ENCODE measurements around the gene BTNL2. TPM values are rescaled to one million over a fixed set of nuclear protein-coding genes. Genes with fewer than 3 reads are reported as not detected.
"Not testable (repeated sequence)": the region's sequence is repeated elsewhere in the genome, so short reads cannot be mapped to it uniquely, and the experiment has no call there.

Gene BTNL2
- total RNA-seq, 8 experiments from 2014 or later, result 0.17 to 1.8 TPM; not detected in 6

DNA sequence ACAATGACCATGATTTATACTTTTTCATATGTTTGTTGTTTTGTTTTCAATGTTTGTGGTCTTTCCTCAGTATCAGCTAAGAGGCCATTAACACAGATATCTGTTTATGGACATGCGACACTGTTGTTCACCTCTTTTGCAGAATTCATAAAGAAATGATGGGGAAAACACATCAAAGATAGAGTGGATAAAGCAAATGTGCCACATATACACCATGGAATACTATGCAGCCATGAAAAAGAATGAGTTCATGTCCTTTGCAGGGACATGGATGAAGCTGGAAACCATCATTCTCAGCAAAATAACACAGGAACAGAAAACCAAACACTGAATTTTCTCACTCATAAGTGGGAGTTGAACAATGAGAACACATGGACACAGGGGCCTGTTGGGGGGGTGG, 27.0 kb upstream of the BTNL2 start:
- in situ Hi-C loops (cut with MboI; ENCODE audit: low pct_unique_long_range_greater_than_20kb in 2 of 9, low sequenced_read_pairs in 9 of 9, unreplicated experiment in 9 of 9), result loop anchor here in 4 of 9 experiments (25.0 kb wide), 3 partner anchors 253 to 353 kb away; no protein-coding TSS in a partner anchor
- ATAC-seq (replicated peaks in 6 of 8); H3K4me1 ChIP-seq (replicated peaks in 1 of 2); H3K4me3 ChIP-seq; H3K27ac ChIP-seq: not testable (repeated sequence)
- 0 to 100% (median 67%) methylated on average over 1 of the region's 1 CpG; no CpG with 5 or more reads in 1 of the 10 experiments for WGBS, 10 experiments

DNA sequence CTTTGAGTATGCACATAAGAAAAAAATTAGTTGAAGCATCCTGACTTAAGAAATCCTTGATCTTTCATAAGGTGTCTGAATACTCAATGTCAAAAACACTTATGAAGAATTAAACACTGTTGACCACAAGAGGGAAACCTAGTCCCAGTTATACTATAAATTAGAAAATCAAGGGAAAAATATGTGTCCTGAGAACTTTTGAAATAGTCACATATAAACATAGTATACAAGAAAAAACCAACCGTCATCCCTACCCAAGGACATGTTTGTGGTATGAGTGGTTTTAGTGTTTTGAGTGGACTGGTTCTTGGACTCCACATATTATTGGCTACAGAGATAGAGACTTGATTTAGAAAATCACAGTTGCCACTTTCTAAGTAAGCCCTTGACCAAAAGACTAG, 25.1 kb upstream of the BTNL2 start:
- no peak overlapping the region for H3K27ac ChIP-seq
- H3K4me1 ChIP-seq (replicated peaks in 1 of 2), result no peaks in the 10 kb centered on the region
- ATAC-seq (replicated peaks in 6 of 8), result no peak
- in situ Hi-C loops (cut with MboI; ENCODE audit: low pct_unique_long_range_greater_than_20kb in 2 of 9, low sequenced_read_pairs in 9 of 9, unreplicated experiment in 9 of 9), result loop anchor here in 4 of 9 experiments (25.0 kb wide), 3 partner anchors 255 to 355 kb away; no protein-coding TSS in a partner anchor
- no peak overlapping the region for H3K4me3 ChIP-seq
- 0 to 40% (median 5%) methylated on average over 1 of the region's 1 CpG; no CpG with 5 or more reads in 2 of the 10 experiments for WGBS, 10 experiments

GRCh38 chr6:32431142-32431541, 24.2 kb upstream of the BTNL2 start:
- 0 to 71% (median 23%) methylated on average over 1 to 3 of the region's 3 CpGs; no CpG with 5 or more reads in 2 of the 10 experiments for WGBS, 10 experiments
- Histone ChIP-seq H3K27ac (no peak overlapping the region), H3K4me1 (replicated peaks in 1 of 2) (no peaks in the 10 kb centered on the region), H3K4me3 (no peak overlapping the region)
- in situ Hi-C loops (cut with MboI; ENCODE audit: low pct_unique_long_range_greater_than_20kb in 2 of 9, low sequenced_read_pairs in 9 of 9, unreplicated experiment in 9 of 9), result loop anchor here in 4 of 9 experiments (25.0 kb wide), 3 partner anchors 256 to 356 kb away; no protein-coding TSS in a partner anchor
- no peak for ATAC-seq (replicated peaks in 6 of 8)

GRCh38 chr6:32430179-32430578, 23.2 kb upstream of the BTNL2 start:
- Histone ChIP-seq H3K27ac (no peak overlapping the region), H3K4me1 (replicated peaks in 1 of 2) (no peaks in the 10 kb centered on the region), H3K4me3 (no peak overlapping the region)
- 14 to 100% (median 63%) methylated on average over 1 to 2 of the region's 3 CpGs; no CpG with 5 or more reads in 4 of the 10 experiments for WGBS, 10 experiments
- no peak for ATAC-seq (replicated peaks in 6 of 8)
- in situ Hi-C loops (cut with MboI; ENCODE audit: low pct_unique_long_range_greater_than_20kb in 2 of 9, low sequenced_read_pairs in 9 of 9, unreplicated experiment in 9 of 9), result loop anchor here in 4 of 9 experiments (25.0 kb wide), 3 partner anchors 257 to 357 kb away; no protein-coding TSS in a partner anchor

DNA sequence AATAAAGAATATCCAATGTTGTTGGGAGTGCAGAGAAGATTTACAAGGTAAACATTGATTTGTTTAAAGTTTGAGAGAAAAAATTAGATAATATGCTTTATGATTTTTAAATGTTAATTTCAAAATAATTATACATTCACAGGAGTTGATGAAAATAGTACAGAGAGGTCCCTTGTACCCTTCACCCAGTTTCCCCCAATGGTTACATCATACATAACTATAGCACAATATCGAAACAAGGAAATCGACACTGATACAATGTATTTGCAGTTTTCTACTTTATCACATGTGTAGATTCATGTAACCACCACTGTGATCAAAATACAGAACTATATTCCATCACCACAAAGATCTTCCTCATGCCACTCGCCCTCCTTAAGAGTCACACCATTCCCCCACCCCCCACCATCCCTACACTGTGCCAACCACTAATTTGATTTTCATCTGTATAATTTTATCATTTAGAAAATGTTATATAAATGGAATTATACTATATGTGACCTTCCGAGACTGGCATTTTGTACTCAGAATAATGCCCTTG, 21.0 kb upstream of the BTNL2 start:
- 30 to 100% (median 75%) methylated on average over 1 to 4 of the region's 4 CpGs; no CpG with 5 or more reads in 2 of the 10 experiments for WGBS, 10 experiments

GRCh38 chr6:32427218-32427617, 20.2 kb upstream of the BTNL2 start:
- Histone ChIP-seq H3K27ac (no peak overlapping the region), H3K4me1 (replicated peaks in 1 of 2) (no peaks in the 10 kb centered on the region), H3K4me3 (no peak overlapping the region)
- ATAC-seq (replicated peaks in 6 of 8), result no peak
- in situ Hi-C loops (cut with MboI; ENCODE audit: low pct_unique_long_range_greater_than_20kb in 2 of 9, low sequenced_read_pairs in 9 of 9, unreplicated experiment in 9 of 9), result loop anchor here in 6 of 9 experiments (10.0 to 25.0 kb wide), 5 partner anchors 260 to 360 kb away; no protein-coding TSS in a partner anchor
- 0 to 100% (median 78%) methylated on average over 1 of the region's 1 CpG; no CpG with 5 or more reads in 3 of the 10 experiments for WGBS, 10 experiments

More for the DNA sequence above, 21.0 kb upstream of the BTNL2 start:
- ATAC-seq (replicated peaks in 6 of 8), result no peak
- Histone ChIP-seq H3K4me1 (replicated peaks in 1 of 2) (no peaks in the 10 kb centered on the region), H3K4me3 (no peak overlapping the region), H3K27ac (no peak overlapping the region)
- in situ Hi-C loops (cut with MboI; ENCODE audit: low pct_unique_long_range_greater_than_20kb in 2 of 9, low sequenced_read_pairs in 9 of 9, unreplicated experiment in 9 of 9), result loop anchor here in 6 of 9 experiments (10.0 to 25.0 kb wide), 5 partner anchors 259 to 359 kb away; no protein-coding TSS in a partner anchor

DNA sequence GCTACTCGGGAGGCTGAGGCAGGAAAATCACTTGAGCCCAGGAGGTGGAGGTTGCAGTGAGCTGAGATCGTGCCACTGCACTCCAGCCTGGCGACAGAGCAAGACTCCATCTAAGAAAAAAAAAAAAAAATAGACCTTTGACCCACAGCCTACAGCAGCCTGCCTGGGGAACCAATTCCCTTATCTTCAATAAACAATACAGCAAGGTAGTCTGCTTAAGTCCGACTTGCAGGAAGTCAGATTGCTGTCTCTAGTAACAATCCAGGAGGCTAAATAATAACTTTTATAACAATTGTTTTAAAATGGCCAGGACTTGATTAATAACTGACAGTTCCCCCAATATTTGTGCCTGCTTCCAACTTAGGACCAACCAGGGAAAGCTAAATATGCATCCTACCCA, 19.4 kb upstream of the BTNL2 start:
- in situ Hi-C loops (cut with MboI; ENCODE audit: low pct_unique_long_range_greater_than_20kb in 2 of 9, low sequenced_read_pairs in 9 of 9, unreplicated experiment in 9 of 9), result loop anchor here in 6 of 9 experiments (10.0 to 25.0 kb wide), 5 partner anchors 261 to 361 kb away; no protein-coding TSS in a partner anchor
- no peak for ATAC-seq (replicated peaks in 6 of 8)
- 17 to 100% (median 86%) methylated on average over 1 to 3 of the region's 4 CpGs; no CpG with 5 or more reads in 4 of the 10 experiments for WGBS, 10 experiments
- Histone ChIP-seq H3K4me1 (replicated peaks in 1 of 2) (no peaks in the 10 kb centered on the region), H3K4me3 (no peak overlapping the region), H3K27ac (no peak overlapping the region)

DNA sequence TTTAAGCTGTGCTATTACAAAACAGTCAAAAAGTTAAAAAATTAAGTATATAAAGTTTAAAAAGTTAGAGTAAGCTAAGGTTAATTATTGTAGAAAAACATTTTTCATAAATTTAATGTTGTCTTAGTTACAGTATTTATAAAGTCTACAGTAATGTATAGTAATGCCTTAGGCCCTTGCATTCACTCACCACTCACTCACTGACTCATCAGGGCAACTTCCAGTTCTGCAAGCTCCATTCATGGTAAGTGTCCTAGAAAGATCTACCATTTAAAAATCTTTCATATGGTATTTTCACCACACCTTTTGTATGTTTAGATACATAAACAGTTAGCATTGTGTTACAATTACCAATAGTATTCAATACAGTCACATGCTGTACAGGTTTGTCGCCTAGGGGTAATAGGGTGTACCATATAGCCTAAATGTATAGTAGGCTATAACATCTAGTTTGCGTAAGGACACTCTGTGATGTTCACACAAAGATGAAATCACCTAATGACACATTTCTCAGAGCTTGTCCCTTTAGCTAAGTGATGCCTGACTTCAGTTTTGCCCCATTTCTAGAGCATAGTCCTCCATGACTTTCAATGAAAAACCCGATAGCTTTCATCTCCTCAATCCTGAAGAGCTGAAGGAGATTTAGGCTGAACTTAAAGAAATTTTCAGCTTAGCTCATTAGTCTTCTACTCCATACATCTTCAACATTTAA, 17.8 kb upstream of the BTNL2 start:
- WGBS, 10 experiments, result 33 to 100% (median 88%) methylated on average over 1 to 3 of the region's 3 CpGs; no CpG with 5 or more reads in 2 of the 10 experiments
- no peak overlapping the region for H3K27ac ChIP-seq
- H3K4me1 ChIP-seq (replicated peaks in 1 of 2), result no peaks in the 10 kb centered on the region
- H3K4me3 ChIP-seq, result no peak overlapping the region
- in situ Hi-C loops (cut with MboI; ENCODE audit: low pct_unique_long_range_greater_than_20kb in 2 of 9, low sequenced_read_pairs in 9 of 9, unreplicated experiment in 9 of 9), result loop anchor here in 8 of 9 experiments (10.0 to 25.0 kb wide), 5 partner anchors 263 to 363 kb away; no protein-coding TSS in a partner anchor
- no peak for ATAC-seq (replicated peaks in 6 of 8)

- H3K4me3 ChIP-seq, result no peak overlapping the region
Observed at GRCh38 chr6:32416036-32416435, 9.1 kb upstream of the BTNL2 start.

DNA sequence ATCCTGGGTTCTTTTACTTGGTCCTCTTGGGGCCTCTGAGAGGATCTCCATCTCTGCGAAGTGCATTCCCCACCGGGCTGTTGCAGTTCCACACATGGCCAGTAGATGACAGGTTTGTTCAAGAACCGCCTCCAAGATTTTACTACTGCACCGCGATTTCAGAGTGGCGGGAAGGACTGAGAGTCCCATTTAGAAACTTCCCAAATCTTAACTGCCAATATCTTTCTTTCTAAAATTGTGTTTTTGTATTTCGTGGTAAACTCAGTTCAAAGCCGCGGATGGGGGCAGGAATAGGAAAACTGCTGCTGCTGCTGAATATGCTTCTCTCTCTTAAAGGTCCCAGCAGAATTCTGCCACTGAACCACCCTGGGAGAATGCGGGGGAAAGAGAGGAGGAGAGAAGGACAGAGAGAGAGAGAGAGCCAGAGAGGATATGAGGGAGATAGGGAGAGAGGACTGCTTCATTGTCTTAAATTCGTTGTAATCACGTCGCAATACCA, 8.6 kb upstream of the BTNL2 start:
- H3K27ac ChIP-seq, result no peak overlapping the region
- H3K4me1 ChIP-seq (replicated peaks in 1 of 2), result no peaks in the 10 kb centered on the region
- H3K4me3 ChIP-seq, result no peak overlapping the region
- ATAC-seq (replicated peaks in 6 of 8), result peak in 5 of 8 experiments; percentile 38 to 88 (median 72)
- in situ Hi-C loops (cut with MboI; ENCODE audit: low pct_unique_long_range_greater_than_20kb in 2 of 9, low sequenced_read_pairs in 9 of 9, unreplicated experiment in 9 of 9), result loop anchor here in 5 of 9 experiments (10.0 to 25.0 kb wide), 2 partner anchors 372 to 379 kb away; no protein-coding TSS in a partner anchor
- WGBS, 10 experiments, result 0 to 47% (median 20%) methylated on average over 1 to 13 of the region's 13 CpGs; no CpG with 5 or more reads in 1 of the 10 experiments

More at GRCh38 chr6:32416036-32416435, 9.1 kb upstream of the BTNL2 start:
- in situ Hi-C loops (cut with MboI; ENCODE audit: low pct_unique_long_range_greater_than_20kb in 2 of 9, low sequenced_read_pairs in 9 of 9, unreplicated experiment in 9 of 9), result loop anchor here in 5 of 9 experiments (10.0 to 25.0 kb wide), 2 partner anchors 371 to 379 kb away; no protein-coding TSS in a partner anchor
- Histone ChIP-seq H3K27ac (no peak overlapping the region), H3K4me1 (replicated peaks in 1 of 2) (no peaks in the 10 kb centered on the region)
- 22 to 92% (median 80%) methylated on average over 1 to 3 of the region's 3 CpGs; no CpG with 5 or more reads in 3 of the 10 experiments for WGBS, 10 experiments
- no peak for ATAC-seq (replicated peaks in 6 of 8)

DNA sequence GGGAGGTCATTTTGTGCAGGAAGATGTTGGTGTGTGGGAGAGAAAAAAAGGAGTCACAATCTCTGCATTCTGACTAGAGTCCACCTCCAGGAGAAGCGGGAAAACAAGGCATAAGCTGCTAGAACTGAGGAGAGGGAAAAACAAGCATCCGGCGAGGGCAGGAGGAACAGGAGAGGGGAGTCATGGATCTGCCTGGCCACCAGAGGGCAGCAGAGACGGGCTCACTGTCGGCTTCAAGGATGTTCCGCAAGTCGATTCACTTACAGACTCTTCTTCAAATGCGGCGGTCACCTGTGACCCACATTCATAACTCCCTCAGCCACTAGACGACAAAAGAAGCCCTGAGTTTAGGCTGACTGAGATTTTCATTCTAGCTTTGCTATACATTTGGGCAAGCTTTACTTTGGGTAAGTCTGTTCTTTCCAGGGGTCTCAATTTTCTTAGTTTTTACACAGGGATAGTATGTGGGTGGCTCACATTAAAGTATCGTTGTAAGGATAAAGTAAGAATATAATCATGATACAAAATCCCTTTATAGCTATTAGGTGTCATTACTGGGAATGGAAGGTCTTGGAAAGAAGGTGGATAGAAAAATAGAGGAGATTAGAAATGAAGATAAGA, 6.6 kb upstream of the BTNL2 start:
- no peak overlapping the region for H3K27ac ChIP-seq
- no peaks in the 10 kb centered on the region for H3K4me1 ChIP-seq (replicated peaks in 1 of 2)
- 6 to 41% (median 16%) methylated on average over 2 to 11 of the region's 11 CpGs; no CpG with 5 or more reads in 2 of the 10 experiments for WGBS, 10 experiments
- in situ Hi-C loops (cut with MboI; ENCODE audit: low pct_unique_long_range_greater_than_20kb in 2 of 9, low sequenced_read_pairs in 9 of 9, unreplicated experiment in 9 of 9), result loop anchor here in 5 of 9 experiments (10.0 to 25.0 kb wide), 2 partner anchors 374 to 381 kb away; no protein-coding TSS in a partner anchor
- ATAC-seq (replicated peaks in 6 of 8), result peak; percentile 78 to 92 (median 85)
- H3K4me3 ChIP-seq, result no peak overlapping the region
